Stimulated activated CD4-positive, alpha-beta T cell treated with anti-CD3 and anti-CD28 coated beads, Interleukin-1b, Interleukin-23, amount 100 ng/mL, for 4 hours (primary cell): Measurements from ENCODE around the gene MYOZ1.
"Not testable (repeated sequence)": the region's sequence is repeated elsewhere in the genome, so short reads cannot be mapped to it uniquely, and the experiment has no call there.

Experiments
- DNase-seq, 2 donors: peaks; one replicate each; pipeline ENCODE4 v3.0.0-alpha.2; 2020; ENCODE audit warnings: low read depth in 2 of 2

Gene MYOZ1

DNA sequence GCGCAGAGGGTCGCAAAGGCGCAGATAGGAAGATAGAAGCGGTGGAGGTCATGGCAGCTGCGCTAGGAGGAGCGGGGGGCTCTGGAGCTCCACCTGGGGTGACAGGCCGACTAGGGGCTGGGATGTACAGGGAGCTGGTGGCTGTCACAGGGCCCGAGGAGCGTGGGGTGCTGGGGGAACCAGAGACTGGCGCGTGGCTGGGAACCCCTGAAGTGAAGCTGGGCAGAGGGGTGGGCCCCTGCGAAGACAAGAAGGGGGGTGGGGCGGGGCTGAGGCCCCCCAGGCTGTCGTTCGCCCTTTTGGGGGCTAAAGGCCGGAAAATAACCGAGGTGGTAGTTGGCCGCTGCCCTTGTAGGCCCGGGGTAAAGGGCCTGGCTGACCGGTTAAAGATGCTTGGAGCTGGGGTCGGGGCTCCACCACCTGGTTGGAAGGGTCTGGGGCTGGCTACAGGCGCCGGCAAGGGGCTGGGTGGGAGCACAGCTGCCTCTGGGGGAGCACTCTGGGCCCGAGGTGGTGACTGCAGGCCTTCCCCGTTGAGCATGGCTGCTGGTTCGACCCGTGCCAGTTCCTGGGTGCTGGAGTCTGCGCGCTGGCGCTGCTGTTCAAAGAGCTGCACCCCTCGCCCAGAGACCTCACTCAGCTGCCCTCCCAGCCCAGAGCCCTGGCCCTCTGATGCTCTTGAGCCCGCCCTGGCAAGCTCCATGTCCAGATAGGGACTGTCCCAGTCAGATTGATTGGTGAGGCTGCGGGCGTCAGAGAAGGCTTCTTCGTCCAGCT is 6.8 kb upstream of the MYOZ1 start:
- no peak for DNase-seq

DNA sequence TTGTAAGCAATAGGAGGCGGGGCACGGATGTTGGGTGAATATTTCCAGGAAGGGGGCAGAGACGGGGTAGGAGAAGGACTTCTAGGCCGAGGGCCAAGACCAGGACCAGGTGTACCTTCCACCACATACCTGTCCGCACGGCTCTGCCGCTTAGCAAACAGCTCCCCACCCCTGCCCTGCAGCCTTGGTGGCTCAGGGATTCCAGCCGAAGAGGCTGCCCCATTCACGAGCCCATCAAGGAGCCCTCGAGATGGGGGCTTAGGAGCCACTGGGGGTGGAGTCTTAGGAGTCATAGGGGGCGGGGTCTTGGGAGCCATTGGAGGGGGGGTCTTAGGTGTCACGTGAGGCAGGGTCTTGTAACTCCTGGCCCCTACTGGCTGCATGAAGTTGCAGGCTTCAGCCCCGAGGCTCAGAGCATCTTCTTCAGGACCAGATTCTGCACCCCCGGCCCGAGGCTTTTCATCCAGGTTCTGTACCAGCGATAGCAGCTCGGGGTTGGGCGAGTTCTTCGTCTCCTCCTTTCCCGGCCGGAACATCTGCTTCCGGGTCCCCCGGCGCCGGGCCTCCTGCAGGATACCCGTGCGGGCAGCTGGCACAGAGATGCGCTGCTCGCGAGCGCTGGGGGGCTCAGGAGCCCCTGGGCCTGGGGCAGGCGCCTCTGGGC is 6.1 kb upstream of the MYOZ1 start:
- DNase-seq: peak in 1 of 2 donors; percentile 16

GRCh38 chr10:73646598-73647041 is 5.3 kb upstream of the MYOZ1 start:
- no peak for DNase-seq

DNA sequence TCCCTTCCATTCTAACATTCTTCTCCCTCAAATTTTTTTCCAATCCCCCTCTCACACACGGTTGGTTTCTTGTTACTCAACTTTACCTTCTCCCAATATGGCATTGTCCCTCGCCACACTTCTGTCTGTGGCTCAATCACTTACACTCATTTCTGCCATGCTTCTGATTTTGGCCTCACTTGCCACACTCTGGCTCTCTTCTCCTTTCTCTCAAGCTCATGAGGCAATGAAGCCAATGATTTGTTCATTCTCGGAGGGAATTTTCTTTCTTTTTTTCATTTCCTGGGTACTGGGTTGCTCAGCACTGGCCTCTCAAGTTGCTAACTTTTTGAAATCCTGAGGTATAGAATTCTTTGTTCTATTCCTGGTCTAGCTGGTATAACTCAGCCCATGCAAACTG is 4.0 kb upstream of the MYOZ1 start:
- no peak for DNase-seq

DNA sequence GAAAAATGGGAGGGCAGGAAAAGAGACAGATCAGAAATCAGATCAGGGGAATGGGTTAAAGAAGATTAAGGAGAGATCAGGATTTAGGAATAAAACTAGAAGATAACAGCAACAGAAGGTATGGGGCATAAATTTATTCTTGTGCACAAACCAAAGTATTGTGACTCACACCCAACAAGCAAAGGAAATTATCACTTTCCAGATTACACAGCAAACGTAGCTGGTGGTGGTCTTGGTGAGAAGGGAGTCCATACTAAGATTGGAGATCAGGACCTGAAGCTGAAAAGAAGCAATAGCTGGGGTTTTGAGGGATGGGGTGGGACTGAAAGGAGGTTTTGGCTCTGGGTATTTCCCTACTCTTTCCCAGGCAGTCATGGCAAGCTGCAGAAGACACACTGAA is 3.5 kb upstream of the MYOZ1 start:
- DNase-seq: no peak

DNA sequence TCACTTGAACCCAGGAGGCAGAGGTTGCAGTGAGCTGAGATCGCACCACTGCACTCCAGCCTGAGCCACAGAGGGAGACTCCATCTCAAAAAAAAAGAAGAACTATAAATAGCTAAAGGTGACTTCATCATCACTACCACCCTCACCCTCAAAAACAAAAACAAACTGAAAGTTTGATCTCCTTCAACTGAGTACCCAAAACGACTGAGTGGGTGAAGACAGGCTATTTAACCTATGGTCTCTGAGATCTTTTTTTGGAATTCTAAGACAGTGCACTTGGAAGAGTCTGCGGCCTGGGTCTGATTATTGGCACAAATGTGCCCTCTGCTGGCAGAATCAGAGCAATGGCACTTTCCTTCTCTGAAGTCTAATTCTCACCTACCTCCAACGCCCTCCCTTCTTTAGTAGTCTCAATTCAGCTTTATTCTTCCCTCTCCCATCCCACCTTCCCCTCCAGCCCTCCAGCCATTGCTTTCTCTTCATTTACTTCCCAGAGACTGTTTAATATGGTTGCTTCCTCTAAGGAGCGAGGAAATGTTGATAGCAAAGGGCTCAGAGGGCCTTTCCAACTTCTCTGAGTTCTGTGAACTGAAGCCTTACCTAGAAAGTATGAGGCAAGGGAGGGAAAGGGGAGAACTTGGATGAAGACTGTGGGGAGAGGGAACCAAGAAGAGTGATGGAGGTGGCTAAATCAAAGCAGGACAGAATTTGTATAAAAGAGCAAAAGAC is 2.9 kb upstream of the MYOZ1 start:
- peak; percentile 22 for DNase-seq

DNA sequence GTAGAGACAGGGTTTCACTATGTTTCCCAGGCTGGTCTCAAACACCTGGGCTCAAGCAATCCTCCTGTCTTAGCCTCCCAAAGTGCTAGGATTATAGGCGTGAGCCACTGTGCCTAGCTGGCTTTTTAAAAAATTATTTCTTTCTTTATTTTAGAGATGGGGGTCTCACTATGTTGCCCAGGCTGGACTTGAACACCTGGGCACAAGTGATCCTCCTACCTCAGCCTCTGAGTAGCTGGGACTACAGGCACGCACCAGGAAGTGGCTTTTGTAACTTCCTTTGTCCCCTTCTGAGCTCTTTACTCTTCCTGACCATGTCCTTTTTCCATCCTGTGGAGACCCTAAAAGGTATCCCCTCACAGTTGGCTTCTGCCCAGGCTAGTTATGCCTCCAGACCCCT is 2.1 kb upstream of the MYOZ1 start:
- no peak for DNase-seq

- no peak for DNase-seq
Measured at GRCh38 chr10:73639286-73639685, 2.0 kb downstream of the MYOZ1 start.

DNA sequence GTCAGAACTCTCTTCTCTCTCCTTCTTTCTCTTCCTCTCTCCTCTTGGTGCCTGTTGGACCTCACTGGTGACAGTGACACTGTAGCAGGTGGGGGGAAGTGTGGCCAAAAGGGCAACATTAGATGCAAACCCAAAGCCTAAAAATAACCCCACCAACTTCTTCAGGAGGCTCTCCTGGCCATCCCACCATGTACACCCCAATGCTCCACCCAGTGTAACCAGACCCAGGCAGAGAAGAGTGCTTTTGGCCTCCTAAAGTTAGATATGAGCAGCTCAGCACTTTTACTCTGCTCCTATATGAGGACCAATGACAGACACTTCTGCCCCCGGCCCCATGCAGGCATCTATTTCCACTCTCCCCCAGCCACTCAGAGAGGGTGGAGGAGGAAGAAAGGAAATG is 5.5 kb downstream of the MYOZ1 start:
- DNase-seq: no peak

DNA sequence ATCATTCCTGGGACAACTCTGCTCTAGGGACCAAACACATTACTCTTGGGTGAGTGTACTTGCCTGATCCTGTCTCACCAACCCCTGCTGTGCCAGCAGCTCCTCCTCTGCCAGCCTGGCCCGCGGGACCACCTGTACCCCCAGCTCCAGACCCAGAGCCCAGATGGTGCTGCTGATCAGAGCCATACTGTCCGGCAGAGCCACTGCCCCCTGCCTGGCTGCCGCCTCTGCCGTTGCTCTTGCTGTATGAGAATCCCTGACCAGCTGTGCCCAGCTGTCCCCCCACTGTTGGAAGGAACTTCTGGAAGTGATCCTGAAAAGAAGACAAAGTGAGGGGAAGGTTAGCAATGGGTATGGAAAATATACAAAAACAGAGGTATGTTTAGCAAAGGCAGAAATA is 6.9 kb downstream of the MYOZ1 start:
- no peak for DNase-seq

GRCh38 chr10:73629165-73629564 is 12.1 kb downstream of the MYOZ1 start:
- no peak for DNase-seq

DNA sequence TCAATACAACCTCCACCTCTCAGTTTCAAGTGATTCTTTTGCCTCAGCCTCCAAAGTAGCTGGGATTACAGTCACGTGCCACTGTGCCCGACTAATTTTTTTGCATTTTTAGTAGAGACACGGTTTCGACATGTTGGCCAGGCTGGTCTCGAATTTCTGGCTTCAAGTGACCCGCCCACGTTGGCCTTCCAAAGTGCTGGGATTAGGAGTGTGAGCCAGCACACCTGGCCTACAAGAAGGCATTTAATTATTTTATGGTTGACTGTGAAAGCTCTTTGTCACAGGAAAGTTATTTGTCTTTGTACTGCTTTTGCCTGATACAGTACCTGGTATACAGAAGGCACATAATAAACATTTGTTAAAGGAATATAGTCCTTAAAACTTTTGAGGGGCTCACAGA is 12.9 kb downstream of the MYOZ1 start:
- no peak for DNase-seq

- DNase-seq: no peak
Measured at GRCh38 chr10:73627300-73627699, 14.0 kb downstream of the MYOZ1 start.

DNA sequence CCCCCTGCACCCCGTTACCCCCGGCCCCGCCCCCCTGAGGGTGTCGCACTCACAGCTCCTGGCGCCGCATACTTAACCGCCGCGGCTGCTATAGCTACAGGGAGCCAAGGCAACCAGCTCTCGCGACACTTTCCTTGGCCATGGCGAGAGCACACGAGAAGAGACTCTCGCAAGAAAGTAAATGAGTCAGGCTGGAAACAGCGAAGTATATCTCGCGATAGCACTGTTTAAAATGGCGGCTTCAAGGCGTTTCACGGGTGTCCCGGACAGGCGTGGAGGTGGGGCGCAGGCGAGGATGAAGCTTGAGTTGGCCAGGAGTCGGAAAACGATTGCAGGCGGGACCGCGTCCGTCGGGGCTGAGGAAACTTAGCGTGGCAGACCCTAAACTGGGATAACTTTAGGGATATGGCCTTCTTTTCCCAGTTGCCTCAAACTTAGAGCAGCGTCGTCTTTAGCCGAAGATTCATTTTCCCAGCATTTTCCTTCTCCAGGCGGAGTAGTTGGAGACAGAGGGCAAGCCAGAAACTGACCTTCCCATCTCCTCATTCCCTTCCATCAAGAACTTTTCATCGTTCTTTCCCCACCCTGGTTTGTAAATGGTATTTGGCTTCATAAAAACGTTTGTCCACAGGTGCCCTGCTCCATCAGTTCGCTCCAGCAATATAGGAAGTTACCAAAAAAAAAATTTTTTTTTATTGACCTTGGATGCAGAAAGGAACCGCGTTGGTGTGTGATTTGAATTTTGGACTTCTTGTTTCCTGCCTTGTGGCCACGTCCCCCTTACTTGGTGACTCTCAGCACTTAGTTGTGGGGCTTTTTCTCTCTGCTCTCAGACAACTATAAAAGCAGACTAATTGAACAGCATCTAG is 15.2 kb downstream of the MYOZ1 start:
- DNase-seq: peak; percentile 78 to 83

GRCh38 chr10:73625004-73625883 is 16.0 kb downstream of the MYOZ1 start:
- no peak for DNase-seq

DNA sequence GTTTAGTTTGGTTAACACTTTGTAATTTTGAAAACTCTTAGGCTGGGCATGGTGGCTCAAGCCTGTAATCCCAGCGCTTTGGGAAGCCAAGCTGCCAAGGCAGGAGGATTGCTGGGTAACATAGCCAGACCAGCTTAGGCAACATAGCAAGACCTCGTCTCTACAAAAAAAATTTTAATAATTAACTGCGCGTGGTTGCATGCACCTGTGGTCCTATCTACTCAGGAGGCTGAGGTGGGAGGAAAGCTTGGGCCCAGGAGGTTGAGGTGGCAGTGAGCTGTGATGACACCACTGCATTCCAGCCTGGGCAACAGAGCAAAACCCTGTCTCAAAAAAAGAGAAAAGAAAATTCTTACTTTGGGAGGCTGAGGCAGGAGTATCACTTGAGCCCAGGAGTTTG is 18.2 kb downstream of the MYOZ1 start:
- DNase-seq: no peak

DNA sequence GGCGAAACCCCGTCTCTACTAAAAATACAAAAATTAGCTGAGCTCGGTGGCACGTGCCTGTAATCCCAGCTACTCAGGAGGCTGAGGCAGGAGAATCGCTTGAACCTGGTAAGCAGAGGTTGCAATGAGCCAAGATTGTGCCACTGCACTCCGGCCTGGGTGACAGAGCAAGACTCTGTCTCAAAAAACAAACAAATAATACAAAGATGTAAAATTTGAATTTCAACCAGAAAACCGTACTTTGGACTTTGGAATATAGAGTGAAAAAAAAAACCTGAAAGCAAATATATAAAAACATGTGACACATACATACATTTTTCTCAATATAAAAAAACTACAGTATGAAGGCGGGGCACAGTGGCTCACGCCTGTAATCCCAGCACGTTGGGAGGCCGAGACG is 20.3 kb downstream of the MYOZ1 start:
- not testable (repeated sequence) for DNase-seq

GRCh38 chr10:73617143-73617542 is 24.1 kb downstream of the MYOZ1 start:
- DNase-seq: not testable (repeated sequence)

- DNase-seq: no peak
Measured at GRCh38 chr10:73614720-73615119, 26.6 kb downstream of the MYOZ1 start.

DNA sequence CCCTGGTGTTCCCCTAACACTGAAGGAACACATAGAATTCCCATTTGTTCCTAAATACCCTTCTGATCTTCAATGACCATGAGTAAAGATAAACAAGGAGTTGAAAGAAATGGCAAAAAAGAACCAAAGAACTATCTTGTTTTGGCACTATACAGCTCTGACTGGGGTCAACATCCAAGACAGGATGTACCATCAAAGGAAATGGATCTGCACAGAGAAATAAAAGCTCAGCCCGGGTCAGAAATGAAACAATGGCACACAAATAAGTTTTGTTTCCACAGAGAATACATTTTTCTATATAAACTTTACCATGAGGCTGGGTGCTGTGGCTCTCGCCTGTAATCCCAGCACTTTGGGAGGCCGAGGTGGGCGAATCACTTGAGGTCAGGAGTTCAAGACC is 32.2 kb downstream of the MYOZ1 start:
- no peak for DNase-seq

DNA sequence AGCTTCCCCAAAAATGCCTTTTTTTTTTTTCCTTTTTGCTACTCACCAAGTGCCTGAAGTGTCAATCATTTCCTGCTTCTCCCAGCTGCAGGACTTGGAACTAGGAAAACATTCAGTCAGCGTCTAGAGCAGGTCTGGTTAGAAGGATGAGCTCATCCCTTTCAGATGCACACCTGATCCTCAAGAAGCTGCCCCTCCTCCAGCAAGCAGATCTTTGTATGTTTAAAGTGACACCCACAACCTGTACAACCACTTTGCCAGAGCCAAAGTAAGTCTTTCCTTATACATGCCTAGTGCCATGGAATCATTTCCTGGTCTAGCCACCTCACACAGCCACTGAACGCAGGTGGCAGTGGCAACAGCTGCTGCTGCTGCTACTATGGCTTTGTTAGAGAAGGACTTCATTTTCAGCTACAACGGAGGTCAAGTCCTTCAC is 39.8 kb downstream of the MYOZ1 start:
- DNase-seq: no peak
